HUES64 (cell line): ENCODE results near the gene HEXIM2.
A peak's percentile ranks its signal among the peaks of the same experiment; 100 is the strongest.

Source experiments
- H3K27ac ChIP-seq: 2 replicates; pipeline ENCODE4 v1.7.0; 2013; ENCODE audit warnings: low read depth, low read length, inconsistent platforms
- H3K27me3 ChIP-seq: 2 replicates; pipeline ENCODE4 v1.6.1; 2013; ENCODE audit warnings: mild to moderate bottlenecking, low read length; ENCODE audit not compliant: insufficient read depth
- H3K36me3 ChIP-seq: 2 replicates; pipeline ENCODE4 v1.6.1; 2013; ENCODE audit warnings: mild to moderate bottlenecking, low read length; ENCODE audit not compliant: insufficient read depth
- H3K4me1 ChIP-seq: 2 replicates; pipeline ENCODE4 v1.6.1; 2013; ENCODE audit warnings: mild to moderate bottlenecking, low read length, moderate library complexity; ENCODE audit not compliant: insufficient read depth
- H3K4me3 ChIP-seq: 2 replicates; pipeline ENCODE4 v1.5.1; 2013; ENCODE audit warnings: mild to moderate bottlenecking, low read length, moderate library complexity
- H3K9ac ChIP-seq: 2 replicates; pipeline ENCODE4 v1.6.1; 2013; ENCODE audit warnings: mild to moderate bottlenecking, low read depth, low read length
- H3K9me3 ChIP-seq: 2 replicates; pipeline ENCODE4 v1.6.1; 2013; ENCODE audit warnings: low read depth, low read length; ENCODE audit not compliant: insufficient read depth
- WGBS: fragments of 150-250, 120-280 bp; methylation state at CpG from one replicate; pipeline ENCODE4 v1.1.7; 2013; ENCODE audit warnings: missing lambda C conversion rate; 5-methylcytosine and 5-hydroxymethylcytosine counted together

Gene HEXIM2

GRCh38 chr17:45160447-45161287 lies 1.0 kb upstream of the HEXIM2 start:
- H3K27me3 ChIP-seq = no peaks in the 10 kb centered on the region
- H3K4me3 ChIP-seq = peak overlapping the region; percentile 83
- H3K4me1 ChIP-seq = peaks cover 18% of the 10 kb centered on the region
- 0 out of 2 replicates have a peak, but pooled peaks cover 4% of the 10 kb centered on the region for H3K36me3 ChIP-seq
- H3K9me3 ChIP-seq = no peaks in the 10 kb centered on the region
- peak overlapping the region; percentile 99 for H3K9ac ChIP-seq
- H3K27ac ChIP-seq = peak overlapping the region; percentile 99
- 1% methylated on average over 48 of the region's 48 CpGs for WGBS

GRCh38 chr17:45162025-45162687 lies 481 bp downstream of the HEXIM2 start:
- Histone ChIP-seq H3K36me3 (0 out of 2 replicates have a peak, but pooled peaks cover 4% of the 10 kb centered on the region), H3K27me3 (no peaks in the 10 kb centered on the region), H3K9me3 (no peaks in the 10 kb centered on the region), H3K27ac (peak overlapping the region; percentile 76), H3K9ac (peak overlapping the region; percentile 67), H3K4me1 (peaks cover 18% of the 10 kb centered on the region), H3K4me3 (peak overlapping the region; percentile 62)
- 71% methylated on average over 9 of the region's 9 CpGs for WGBS

GRCh38 chr17:45164734-45165269 lies 3.1 kb downstream of the HEXIM2 start:
- Histone ChIP-seq H3K9me3 (no peaks in the 10 kb centered on the region), H3K27ac (no peak overlapping the region), H3K9ac (no peak overlapping the region), H3K4me3 (no peak overlapping the region), H3K27me3 (no peaks in the 10 kb centered on the region), H3K36me3 (peaks cover 4% of the 10 kb centered on the region; the same call in 1 of the 2 replicates), H3K4me1 (peaks cover 12% of the 10 kb centered on the region)
- WGBS = 93% methylated on average over 7 of the region's 7 CpGs

- H3K27ac ChIP-seq = no peak overlapping the region; the same call in 1 of the 2 replicates
- H3K36me3 ChIP-seq = peaks cover 9% of the 10 kb centered on the region; the same call in 1 of the 2 replicates
- H3K4me3 ChIP-seq = no peak overlapping the region
- WGBS = 93% methylated on average over 43 of the region's 43 CpGs
- H3K9ac ChIP-seq = no peak overlapping the region
- H3K9me3 ChIP-seq = no peaks in the 10 kb centered on the region
- peaks cover 30% of the 10 kb centered on the region for H3K4me1 ChIP-seq
- no peaks in the 10 kb centered on the region for H3K27me3 ChIP-seq
These were observed 7.5 kb downstream of the HEXIM2 start for GRCh38 chr17:45168991-45169752.

- no peak overlapping the region for H3K4me3 ChIP-seq
These were observed 8.7 kb downstream of the HEXIM2 start for GRCh38 chr17:45170280-45170930.

GRCh38 chr17:45170931-45171337 lies 9.3 kb downstream of the HEXIM2 start:
- H3K27ac ChIP-seq = peak overlapping the region; percentile 92
- peaks cover 5% of the 10 kb centered on the region; the same call in 1 of the 2 replicates for H3K36me3 ChIP-seq
- no peak overlapping the region for H3K4me3 ChIP-seq
- H3K9me3 ChIP-seq = no peaks in the 10 kb centered on the region
- 87% methylated on average over 5 of the region's 5 CpGs for WGBS
- no peaks in the 10 kb centered on the region for H3K27me3 ChIP-seq
- H3K9ac ChIP-seq = peak overlapping the region; percentile 53
- H3K4me1 ChIP-seq = peaks cover 30% of the 10 kb centered on the region

More at GRCh38 chr17:45170280-45170930, 8.7 kb downstream of the HEXIM2 start:
- H3K27me3 ChIP-seq = no peaks in the 10 kb centered on the region
- peaks cover 5% of the 10 kb centered on the region; the same call in 1 of the 2 replicates for H3K36me3 ChIP-seq
- 82% methylated on average over 12 of the region's 12 CpGs for WGBS
- H3K9ac ChIP-seq = peak overlapping the region; percentile 27; the same call in 1 of the 2 replicates
- peaks cover 30% of the 10 kb centered on the region for H3K4me1 ChIP-seq
- H3K9me3 ChIP-seq = no peaks in the 10 kb centered on the region
- peak overlapping the region; percentile 92; the same call in 1 of the 2 replicates for H3K27ac ChIP-seq

GRCh38 chr17:45171338-45172231 lies 9.9 kb downstream of the HEXIM2 start:
- WGBS = 33% methylated on average over 20 of the region's 20 CpGs
- H3K4me1 ChIP-seq = peaks cover 30% of the 10 kb centered on the region
- no peaks in the 10 kb centered on the region for H3K9me3 ChIP-seq
- H3K27ac ChIP-seq = peak overlapping the region; percentile 92
- peaks cover 5% of the 10 kb centered on the region; the same call in 1 of the 2 replicates for H3K36me3 ChIP-seq
- H3K27me3 ChIP-seq = no peaks in the 10 kb centered on the region
- H3K9ac ChIP-seq = peak overlapping the region; percentile 53
- H3K4me3 ChIP-seq = no peak overlapping the region; the same call in 1 of the 2 replicates

GRCh38 chr17:45172232-45172540 lies 10.5 kb downstream of the HEXIM2 start:
- 63% methylated on average over 5 of the region's 5 CpGs for WGBS
- H3K4me1 ChIP-seq = peaks cover 30% of the 10 kb centered on the region
- peaks cover 5% of the 10 kb centered on the region; the same call in 1 of the 2 replicates for H3K36me3 ChIP-seq
- no peak overlapping the region; the same call in 1 of the 2 replicates for H3K4me3 ChIP-seq
- H3K9me3 ChIP-seq = no peaks in the 10 kb centered on the region
- H3K27me3 ChIP-seq = no peaks in the 10 kb centered on the region
- H3K9ac ChIP-seq = peak overlapping the region; percentile 53
- H3K27ac ChIP-seq = peak overlapping the region; percentile 92

- 41% methylated on average over 10 of the region's 10 CpGs for WGBS
- Histone ChIP-seq H3K9ac (peak overlapping the region; percentile 53; the same call in 1 of the 2 replicates), H3K4me3 (no peak overlapping the region; the same call in 1 of the 2 replicates), H3K36me3 (peaks cover 5% of the 10 kb centered on the region; the same call in 1 of the 2 replicates), H3K4me1 (peaks cover 30% of the 10 kb centered on the region), H3K27me3 (no peaks in the 10 kb centered on the region), H3K9me3 (no peaks in the 10 kb centered on the region), H3K27ac (peak overlapping the region; percentile 92)
These were observed 11.0 kb downstream of the HEXIM2 start for GRCh38 chr17:45172541-45173286.
